HuH-7 (cell line): ENCODE measurements around the gene RAMACL.

Source experiments
- DNase-seq: peaks from one replicate; pipeline ENCODE4 v3.0.0; 2011; ENCODE audit warnings: low spot score

The RAMACL gene

GRCh38 chr6:166575205-166575604, 11.3 kb downstream of the RAMACL start:
- DNase-seq: no peak

- DNase-seq: no peak
These were observed 12.8 kb downstream of the RAMACL start for GRCh38 chr6:166573511-166574216.

- peak; percentile 38 for DNase-seq
These were observed 13.9 kb downstream of the RAMACL start for GRCh38 chr6:166572370-166573261.

- no peak for DNase-seq
These were observed 15.4 kb downstream of the RAMACL start for GRCh38 chr6:166570929-166571713.

GRCh38 chr6:166569206-166569605, 17.3 kb downstream of the RAMACL start:
- DNase-seq: no peak

- DNase-seq: no peak
These were observed 18.7 kb downstream of the RAMACL start for GRCh38 chr6:166567813-166568212.

GRCh38 chr6:166567107-166567506, 19.4 kb downstream of the RAMACL start:
- no peak for DNase-seq

GRCh38 chr6:166566026-166567011, 20.2 kb downstream of the RAMACL start:
- DNase-seq: no peak

GRCh38 chr6:166565084-166565967, 21.2 kb downstream of the RAMACL start:
- no peak for DNase-seq

GRCh38 chr6:166563805-166564204, 22.7 kb downstream of the RAMACL start:
- no peak for DNase-seq

- no peak for DNase-seq
These were observed 23.3 kb downstream of the RAMACL start for GRCh38 chr6:166563200-166563599.

GRCh38 chr6:166562726-166563125, 23.8 kb downstream of the RAMACL start:
- no peak for DNase-seq

GRCh38 chr6:166561771-166562359, 24.6 kb downstream of the RAMACL start:
- DNase-seq: no peak

GRCh38 chr6:166560222-166560621, 26.3 kb downstream of the RAMACL start:
- no peak for DNase-seq

- no peak for DNase-seq
These were observed 26.8 kb downstream of the RAMACL start for GRCh38 chr6:166559662-166560061.

GRCh38 chr6:166559211-166559610, 27.3 kb downstream of the RAMACL start:
- DNase-seq: no peak

- DNase-seq: no peak
These were observed 28.1 kb downstream of the RAMACL start for GRCh38 chr6:166558156-166559005.

- no peak for DNase-seq
These were observed 29.6 kb downstream of the RAMACL start for GRCh38 chr6:166556863-166557322.

- DNase-seq: no peak
These were observed 30.1 kb downstream of the RAMACL start for GRCh38 chr6:166556336-166556735.
